ENCODE results near the gene INSL3.

DNA sequence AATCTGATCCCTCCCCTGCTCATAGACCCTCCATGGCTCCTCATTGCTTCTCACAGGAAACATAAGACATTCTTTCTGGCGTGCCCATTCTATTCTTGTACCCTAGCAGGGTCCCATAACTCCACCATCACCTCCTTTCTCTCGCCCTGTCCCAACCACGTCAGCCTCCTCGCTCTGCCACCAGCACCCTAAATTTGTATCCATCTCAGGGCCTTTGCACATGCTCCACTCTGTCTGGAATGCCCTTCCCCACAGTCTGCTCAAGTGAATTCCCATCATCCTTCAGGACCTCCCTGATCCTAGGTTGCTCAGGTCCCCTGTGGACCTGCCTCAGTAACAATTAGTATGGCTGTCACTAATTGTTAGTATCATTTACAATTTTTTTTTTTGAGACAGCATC lies 15.9 kb downstream of the INSL3 start:
- no peak for TF ChIP-seq EZH2phosphoT487 (IDR thresholded peaks at IDR 0.05)
- TF ChIP-seq, protein P1, sequence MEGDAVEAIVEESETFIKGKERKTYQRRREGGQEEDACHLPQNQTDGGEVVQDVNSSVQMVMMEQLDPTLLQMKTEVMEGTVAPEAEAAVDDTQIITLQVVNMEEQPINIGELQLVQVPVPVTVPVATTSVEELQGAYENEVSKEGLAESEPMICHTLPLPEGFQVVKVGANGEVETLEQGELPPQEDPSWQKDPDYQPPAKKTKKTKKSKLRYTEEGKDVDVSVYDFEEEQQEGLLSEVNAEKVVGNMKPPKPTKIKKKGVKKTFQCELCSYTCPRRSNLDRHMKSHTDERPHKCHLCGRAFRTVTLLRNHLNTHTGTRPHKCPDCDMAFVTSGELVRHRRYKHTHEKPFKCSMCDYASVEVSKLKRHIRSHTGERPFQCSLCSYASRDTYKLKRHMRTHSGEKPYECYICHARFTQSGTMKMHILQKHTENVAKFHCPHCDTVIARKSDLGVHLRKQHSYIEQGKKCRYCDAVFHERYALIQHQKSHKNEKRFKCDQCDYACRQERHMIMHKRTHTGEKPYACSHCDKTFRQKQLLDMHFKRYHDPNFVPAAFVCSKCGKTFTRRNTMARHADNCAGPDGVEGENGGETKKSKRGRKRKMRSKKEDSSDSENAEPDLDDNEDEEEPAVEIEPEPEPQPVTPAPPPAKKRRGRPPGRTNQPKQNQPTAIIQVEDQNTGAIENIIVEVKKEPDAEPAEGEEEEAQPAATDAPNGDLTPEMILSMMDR (IDR thresholded peaks at IDR 0.05), result no peak

Data from neural progenitor cell (in vitro differentiated cells).